NCI-H187 treated with DMSO at 0.1 percent for 48 hours (cell line): ENCODE results near the gene HSBP1.

Source experiments
- DNase-seq: peaks from one replicate; lab custom pipeline; 2025; lab: John Stamatoyannopoulos, UW

The HSBP1 gene

GRCh38 chr16:83803811-83804210, 4.0 kb upstream of the HSBP1 start:
- no peak for DNase-seq

GRCh38 chr16:83804366-83804765, 3.4 kb upstream of the HSBP1 start:
- DNase-seq, result no peak

GRCh38 chr16:83806036-83806435, 1.7 kb upstream of the HSBP1 start:
- DNase-seq, result no peak

- no peak for DNase-seq
Observed at GRCh38 chr16:83806731-83807130, 1.0 kb upstream of the HSBP1 start.

- no peak for DNase-seq
Observed at GRCh38 chr16:83807327-83807709, 460 bp upstream of the HSBP1 start.

GRCh38 chr16:83808573-83809014, 816 bp downstream of the HSBP1 start:
- no peak for DNase-seq

- DNase-seq, result no peak
Observed at GRCh38 chr16:83809092-83809491, 1.3 kb downstream of the HSBP1 start.

- DNase-seq, result no peak
Observed at GRCh38 chr16:83810901-83811300, 3.1 kb downstream of the HSBP1 start.

GRCh38 chr16:83813823-83814658, 6.3 kb downstream of the HSBP1 start:
- DNase-seq, result no peak

GRCh38 chr16:83814659-83814985, 6.8 kb downstream of the HSBP1 start:
- DNase-seq, result no peak

GRCh38 chr16:83817022-83817421, 9.2 kb downstream of the HSBP1 start:
- no peak for DNase-seq

GRCh38 chr16:83818276-83818675, 10.5 kb downstream of the HSBP1 start:
- DNase-seq, result no peak

- no peak for DNase-seq
Observed at GRCh38 chr16:83819361-83819760, 11.6 kb downstream of the HSBP1 start.

GRCh38 chr16:83826146-83826913, 18.6 kb downstream of the HSBP1 start:
- no peak for DNase-seq

GRCh38 chr16:83830091-83830768, 22.5 kb downstream of the HSBP1 start:
- no peak for DNase-seq

GRCh38 chr16:83830769-83831455, 23.1 kb downstream of the HSBP1 start:
- DNase-seq, result no peak

GRCh38 chr16:83831456-83831987, 23.7 kb downstream of the HSBP1 start:
- no peak for DNase-seq

GRCh38 chr16:83833921-83834320, 26.1 kb downstream of the HSBP1 start:
- no peak for DNase-seq

- DNase-seq, result no peak
Observed at GRCh38 chr16:83835586-83836566, 28.1 kb downstream of the HSBP1 start.

- no peak for DNase-seq
Observed at GRCh38 chr16:83837566-83837965, 29.8 kb downstream of the HSBP1 start.

- no peak for DNase-seq
Observed at GRCh38 chr16:83838151-83838550, 30.4 kb downstream of the HSBP1 start.
